A549 (cell line): Measurements from ENCODE around the gene L3MBTL4. TPM values are rescaled to one million over a fixed set of nuclear protein-coding genes. Genes with fewer than 3 reads are reported as not detected.

Source experiments
- ATAC-seq, 2 experiments: fragments of 200-7000 bp in 1 of 2; fragments of >200 bp in 1 of 2; cut with Nextera tagmentation in 1 of 2; cut with Tn5 transposase in 1 of 2; 3 replicates each; pipeline versions ENCODE4 v1.8.0 to v1.9.1; 2018 to 2020; ENCODE audit warnings: mild to moderate bottlenecking in 1 of 2, moderate library complexity in 1 of 2
- CTCF ChIA-PET: fragments of 300-600 bp; sonication (Branson Sonifier 250); formaldehyde crosslinking; extraction: SDS; loops from one replicate; lab custom pipeline; 2021; ENCODE audit warnings: antibody characterized with exemption, inconsistent platforms; lab: Yijun Ruan, JAX
- POLR2A ChIA-PET: fragments of 350-600 bp; formaldehyde crosslinking; extraction: SDS; loops from one replicate; lab custom pipeline; 2021; ENCODE audit warnings: antibody characterized with exemption, inconsistent platforms; lab: Yijun Ruan, JAX
- DNase-seq, 2 experiments: peaks; one replicate each; pipeline versions ENCODE4 v3.0.0 to v3.0.0-alpha.2; 2011 to 2016; ENCODE audit warnings: low read depth in 1 of 2, low spot score in 1 of 2
- FAIRE-seq: peaks from 2 replicates; lab custom pipeline; 2011; peaks lifted over from hg19 to GRCh38; lab: Jason Lieb, UNC
- H3K27ac ChIP-seq, 2 experiments: fragments of >200 bp; sonication (Bioruptor Twin); formaldehyde crosslinking; 3 replicates each; pipeline ENCODE4 v1.5.1; 2016 to 2017
- H3K4me1 ChIP-seq: fragments of >200 bp; sonication (Bioruptor Twin); formaldehyde crosslinking; 3 replicates; pipeline ENCODE4 v1.6.1; 2016
- H3K4me2 ChIP-seq: fragments of >200 bp; sonication (Bioruptor Twin); formaldehyde crosslinking; 3 replicates; pipeline ENCODE4 v1.6.1; 2016
- H3K4me3 ChIP-seq: fragments of >200 bp; sonication (Bioruptor Twin); formaldehyde crosslinking; 3 replicates; pipeline ENCODE4 v1.5.1; 2016
- H3K9me3 ChIP-seq: fragments of >200 bp; sonication (Bioruptor Twin); formaldehyde crosslinking; 3 replicates; pipeline ENCODE4 v1.6.1; 2016
- CBX8 ChIP-seq: fragments of 200-600 bp; sonication (generic); IDR thresholded peaks from 2 replicates; pipeline ENCODE4 v1.6.1; 2016
- EHMT2 ChIP-seq: fragments of 200-600 bp; sonication (generic); IDR thresholded peaks from 2 replicates; pipeline ENCODE4 v1.6.1; 2016; ENCODE audit warnings: antibody characterized with exemption, low read depth, mild to moderate bottlenecking, moderate library complexity
- ESRRA ChIP-seq: fragments of 150-350 bp; IDR thresholded peaks from 2 replicates; pipeline ENCODE4 v1.6.1; 2014; ENCODE audit warnings: mild to moderate bottlenecking, low read length, borderline replicate concordance
- FOSB ChIP-seq: fragments of 250-450 bp; sonication (Bioruptor Pico); IDR thresholded peaks from 2 replicates; pipeline ENCODE4 v1.5.0; 2020; ENCODE audit warnings: mild to moderate bottlenecking, moderate library complexity
- FOSL2 ChIP-seq, 2 experiments: fragments of 450-650 bp in 1 of 2; fragments of >200 bp in 1 of 2; sonication (Bioruptor Twin) in 1 of 2; formaldehyde crosslinking; IDR thresholded peaks; 2 replicates each; pipeline versions ENCODE4 v1.5.0 to v1.6.1; 2016 to 2020; ENCODE audit warnings: mild to moderate bottlenecking in 1 of 2, moderate library complexity in 1 of 2
- HOXB5 ChIP-seq: fragments of 250-450 bp; sonication (Bioruptor Pico); IDR thresholded peaks from 2 replicates; pipeline ENCODE4 v1.5.0; 2020; ENCODE audit warnings: mild to moderate bottlenecking, moderate library complexity
- JUNB ChIP-seq: fragments of >200 bp; sonication (Bioruptor Twin); formaldehyde crosslinking; IDR thresholded peaks from 2 replicates; pipeline ENCODE4 v1.6.1; 2016
- KDM1A ChIP-seq: fragments of 200-600 bp; sonication (generic); IDR thresholded peaks from 2 replicates; pipeline ENCODE4 v1.6.1; 2016; ENCODE audit warnings: low read depth, mild to moderate bottlenecking
- MAFK ChIP-seq: fragments of 450-650 bp; IDR thresholded peaks from 2 replicates; pipeline ENCODE4 v1.6.1; 2014; ENCODE audit not compliant: partially characterized antibody
- NFE2L2 ChIP-seq: fragments of 150-350 bp; conservative IDR thresholded peaks from 2 replicates; pipeline ENCODE4 v1.6.1; 2014; ENCODE audit warnings: low read length
- PBX3 ChIP-seq: IDR thresholded peaks from 2 replicates; pipeline ENCODE4 v1.6.1; 2012
- PHF8 ChIP-seq: fragments of 200-600 bp; sonication (generic); IDR thresholded peaks from 2 replicates; pipeline ENCODE4 v1.6.1; 2016; ENCODE audit warnings: low read depth, mild to moderate bottlenecking, antibody characterized with exemption, moderate library complexity, borderline replicate concordance
- POLR2A ChIP-seq: IDR thresholded peaks from 2 replicates; pipeline ENCODE4 v1.6.1; 2012; ENCODE audit warnings: mild to moderate bottlenecking, low read length
- RFX5 ChIP-seq: fragments of 450-650 bp; IDR thresholded peaks from 2 replicates; pipeline ENCODE4 v1.7.1; 2014; ENCODE audit warnings: antibody characterized with exemption, mild to moderate bottlenecking, moderate library complexity
- RNF2 ChIP-seq: fragments of 200-600 bp; sonication (generic); IDR thresholded peaks from 2 replicates; pipeline ENCODE4 v1.6.1; 2016; ENCODE audit warnings: low read depth, mild to moderate bottlenecking, antibody characterized with exemption, moderate library complexity, borderline replicate concordance
- ZNF302 ChIP-seq: fragments of 250-450 bp; sonication (Bioruptor Pico); IDR thresholded peaks from 2 replicates; pipeline ENCODE4 v1.9.0; 2021; ENCODE audit warnings: inconsistent platforms, mild to moderate bottlenecking, moderate library complexity
- ZSCAN20 ChIP-seq: fragments of 250-450 bp; sonication (Bioruptor Pico); IDR thresholded peaks from 2 replicates; pipeline ENCODE4 v1.8.0; 2022; ENCODE audit warnings: mild to moderate bottlenecking, moderate library complexity
- WGBS: methylation state at CpG from one replicate; pipeline ENCODE4 v1.1.6; 2017; ENCODE audit errors: missing lambda C conversion rate; 5-methylcytosine and 5-hydroxymethylcytosine counted together
- polyA plus RNA-seq, 4 experiments: library from polyadenylated mRNA; depleted of rRNA in 3 of 4; stranded (reverse); fragments of >200 nt; fragmentation: RNase III in 1 of 4; extraction: RNeasy Plus Mini Kit Qiagen cat#74134 plus additional on column Dnase treatment in 1 of 4; gene quantifications; 2 replicates in 3 of 4; 3 replicates in 1 of 4; pipeline ENCODE4 v1.2.3, GENCODE V29; 2011 to 2017
- TF ChIP-seq, protein P1 (sequence below): fragments of 250-450 bp; sonication (Bioruptor Pico); IDR thresholded peaks from 2 replicates; pipeline ENCODE4 v1.5.0; 2020; ENCODE audit warnings: low read depth, mild to moderate bottlenecking, moderate library complexity
- TF ChIP-seq, protein P2 (sequence below): IDR thresholded peaks from 2 replicates; pipeline ENCODE4 v1.6.1; 2012
- TF ChIP-seq, protein P3 (sequence below): fragments of 150-350 bp; IDR thresholded peaks from 2 replicates; pipeline ENCODE4 v1.6.1; 2014; ENCODE audit warnings: low read depth, mild to moderate bottlenecking, low read length
- TF ChIP-seq, protein P4 (sequence below): fragments of >200 bp; sonication (Bioruptor Twin); formaldehyde crosslinking; IDR thresholded peaks from 2 replicates; pipeline ENCODE4 v1.6.1; 2016

L3MBTL4 gene
- polyA plus RNA-seq, 2 of the 4 experiments (the other 2 are of a cell fraction), result 0.03 to 0.06 TPM

DNA sequence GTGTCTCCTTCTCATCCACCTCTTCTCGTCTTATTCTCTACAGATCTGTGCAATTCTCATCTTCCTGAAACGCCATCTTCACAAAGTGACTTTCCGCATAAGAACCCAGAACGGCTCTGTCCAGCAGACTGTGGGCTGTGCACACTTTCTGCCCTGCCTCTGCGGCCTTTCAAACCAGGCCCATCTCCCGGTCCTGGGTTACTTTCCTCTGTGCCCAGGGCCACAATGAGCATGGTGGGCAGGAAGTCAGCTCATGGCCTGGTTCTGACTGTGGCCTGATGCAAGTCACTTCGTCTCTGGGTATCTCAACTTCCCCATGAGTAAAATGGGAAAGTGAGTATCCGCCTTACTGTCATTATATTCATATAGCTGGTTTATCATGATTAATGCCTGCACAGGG, 447.7 kb downstream of the L3MBTL4 start:
- FAIRE-seq, result no peak
- no peak overlapping the region for H3K27ac ChIP-seq
- DNase-seq, result no peak
- CTCF ChIA-PET, result no interaction called here
- TF ChIP-seq FOSB (CRISPR knock-in tag) (no peak), CBX8 (no peak), PHF8 (no peak), POLR2A (no peak), ZNF302 (CRISPR knock-in tag) (no peak), FOSL2 (IDR thresholded peaks at IDR 0.05) (no peak), FOSL2 (CRISPR knock-in tag; IDR thresholded peaks at IDR 0.05) (no peak)
- TF ChIP-seq, protein P1, sequence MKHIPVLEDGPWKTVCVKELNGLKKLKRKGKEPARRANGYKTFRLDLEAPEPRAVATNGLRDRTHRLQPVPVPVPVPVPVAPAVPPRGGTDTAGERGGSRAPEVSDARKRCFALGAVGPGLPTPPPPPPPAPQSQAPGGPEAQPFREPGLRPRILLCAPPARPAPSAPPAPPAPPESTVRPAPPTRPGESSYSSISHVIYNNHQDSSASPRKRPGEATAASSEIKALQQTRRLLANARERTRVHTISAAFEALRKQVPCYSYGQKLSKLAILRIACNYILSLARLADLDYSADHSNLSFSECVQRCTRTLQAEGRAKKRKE (CRISPR knock-in tag), result no peak
- TF ChIP-seq, protein P2, sequence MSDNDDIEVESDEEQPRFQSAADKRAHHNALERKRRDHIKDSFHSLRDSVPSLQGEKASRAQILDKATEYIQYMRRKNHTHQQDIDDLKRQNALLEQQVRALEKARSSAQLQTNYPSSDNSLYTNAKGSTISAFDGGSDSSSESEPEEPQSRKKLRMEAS, result no peak
- no peak for ATAC-seq
- H3K4me3 ChIP-seq, result no peak overlapping the region
- H3K9me3 ChIP-seq, result no peaks in the 10 kb centered on the region
- no peaks in the 10 kb centered on the region for H3K4me1 ChIP-seq
- H3K4me2 ChIP-seq, result no peak overlapping the region
- POLR2A ChIA-PET, result no interaction called here
- WGBS, result 33% methylated on average over 7 of the region's 8 CpGs

- Histone ChIP-seq H3K27ac (no peak overlapping the region), H3K4me1 (no peaks in the 10 kb centered on the region), H3K4me2 (no peak overlapping the region), H3K4me3 (no peak overlapping the region), H3K9me3 (no peaks in the 10 kb centered on the region)
- ChIA-PET CTCF (no interaction called here), POLR2A (no interaction called here)
- 33% methylated on average over 4 of the region's 4 CpGs for WGBS
- FAIRE-seq (no peak), DNase-seq (no peak), ATAC-seq (no peak)
- TF ChIP-seq RNF2, result no peak
- no peak for TF ChIP-seq PBX3
- TF ChIP-seq ZSCAN20 (CRISPR knock-in tag), result no peak
- no peak for TF ChIP-seq NFE2L2
- TF ChIP-seq MAFK, result no peak
- no peak for TF ChIP-seq KDM1A
- no peak for TF ChIP-seq RFX5
- no peak for TF ChIP-seq ESRRA
- no peak for TF ChIP-seq EHMT2
Observed at GRCh38 chr18:5966514-5966913, 448.2 kb downstream of the L3MBTL4 start.

DNA sequence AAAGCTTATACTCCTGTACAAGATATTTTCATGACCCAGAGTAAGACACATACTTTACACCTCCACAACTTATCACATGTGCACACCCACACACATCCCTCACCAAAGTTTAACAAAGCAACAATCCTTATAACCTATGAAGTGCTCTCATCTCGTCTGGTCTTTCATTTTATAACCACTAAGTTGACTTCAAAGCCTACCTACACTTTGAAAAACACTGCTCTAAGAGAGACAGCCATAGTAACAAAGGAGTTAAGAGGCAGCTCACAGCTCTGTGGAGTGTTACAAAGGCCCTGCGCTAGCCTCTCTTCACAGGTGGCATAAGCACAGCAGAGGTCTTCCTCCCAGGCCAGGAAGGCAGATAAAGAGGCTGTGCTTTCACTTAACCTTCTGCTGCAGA, 449.7 kb downstream of the L3MBTL4 start:
- TF ChIP-seq, protein P3, sequence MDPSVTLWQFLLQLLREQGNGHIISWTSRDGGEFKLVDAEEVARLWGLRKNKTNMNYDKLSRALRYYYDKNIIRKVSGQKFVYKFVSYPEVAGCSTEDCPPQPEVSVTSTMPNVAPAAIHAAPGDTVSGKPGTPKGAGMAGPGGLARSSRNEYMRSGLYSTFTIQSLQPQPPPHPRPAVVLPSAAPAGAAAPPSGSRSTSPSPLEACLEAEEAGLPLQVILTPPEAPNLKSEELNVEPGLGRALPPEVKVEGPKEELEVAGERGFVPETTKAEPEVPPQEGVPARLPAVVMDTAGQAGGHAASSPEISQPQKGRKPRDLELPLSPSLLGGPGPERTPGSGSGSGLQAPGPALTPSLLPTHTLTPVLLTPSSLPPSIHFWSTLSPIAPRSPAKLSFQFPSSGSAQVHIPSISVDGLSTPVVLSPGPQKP, result no peak
- TF ChIP-seq CBX8 (no peak), RNF2 (no peak), HOXB5 (CRISPR knock-in tag) (no peak), MAFK (no peak), JUNB (no peak)
- TF ChIP-seq, protein P4, sequence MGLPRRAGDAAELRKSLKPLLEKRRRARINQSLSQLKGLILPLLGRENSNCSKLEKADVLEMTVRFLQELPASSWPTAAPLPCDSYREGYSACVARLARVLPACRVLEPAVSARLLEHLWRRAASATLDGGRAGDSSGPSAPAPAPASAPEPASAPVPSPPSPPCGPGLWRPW, result no peak
- POLR2A ChIA-PET, result no interaction called here
- FAIRE-seq (no peak), DNase-seq (no peak), ATAC-seq (no peak)
- H3K4me1 ChIP-seq, result no peaks in the 10 kb centered on the region
- no peak overlapping the region for H3K4me3 ChIP-seq
- H3K27ac ChIP-seq, result no peak overlapping the region
- CTCF ChIA-PET, result no interaction called here
- 21% methylated on average over 2 of the region's 2 CpGs for WGBS
- no peak overlapping the region for H3K4me2 ChIP-seq
- H3K9me3 ChIP-seq, result no peaks in the 10 kb centered on the region
